SKM-1 treated with dmso at 0.1 percent for 144 hours (cell line): ENCODE measurements around the gene COBL.

Source experiments
- DNase-seq: peaks from one replicate; lab custom pipeline; 2025; ENCODE audit not compliant: unreplicated experiment; lab: John Stamatoyannopoulos, UW

Gene COBL

DNA sequence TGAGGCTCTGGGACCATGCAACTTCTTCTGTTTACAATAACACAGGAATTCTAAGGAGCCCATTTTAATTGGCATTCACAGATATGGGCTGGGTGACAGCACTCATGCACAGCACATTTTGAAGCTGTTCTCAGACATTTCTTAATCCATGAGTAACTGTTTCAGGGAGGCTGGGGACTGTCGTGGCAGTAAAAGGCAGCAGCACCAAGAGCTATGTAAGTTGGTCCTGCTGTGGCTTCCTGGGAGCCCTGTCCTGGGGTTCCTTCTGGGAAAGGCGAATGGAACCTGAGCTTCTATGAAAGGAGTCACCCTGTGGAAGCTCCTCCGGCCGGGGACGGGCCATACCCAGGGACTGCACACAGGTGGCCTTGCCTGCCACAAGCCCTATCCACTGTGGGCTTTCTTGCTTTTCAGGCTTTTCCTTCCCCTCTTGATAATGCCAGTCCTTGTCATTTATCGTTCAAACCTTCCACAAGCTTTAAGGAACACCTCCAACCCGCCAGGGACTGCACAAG is 40.5 kb downstream of the COBL start:
- DNase-seq = no peak

DNA sequence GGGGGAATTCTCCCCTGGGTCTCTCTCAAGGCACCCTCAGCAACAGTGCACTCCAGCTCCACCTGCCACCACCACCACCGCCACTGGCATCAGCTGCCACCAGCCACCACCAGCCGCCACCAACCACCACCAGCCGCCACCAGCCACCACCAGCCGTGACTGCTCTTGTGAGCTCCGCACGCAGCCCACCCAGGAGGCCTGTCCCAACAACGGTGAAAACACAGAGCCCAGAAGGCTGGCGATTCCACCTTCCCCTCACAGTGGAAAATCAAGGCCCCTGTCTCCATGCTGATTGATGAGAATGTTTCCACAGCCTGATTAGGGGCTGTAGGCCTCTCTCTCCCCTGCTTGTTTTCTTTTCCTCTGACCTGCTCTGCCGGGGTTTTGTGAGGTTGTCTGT is 41.1 kb downstream of the COBL start:
- no peak for DNase-seq

DNA sequence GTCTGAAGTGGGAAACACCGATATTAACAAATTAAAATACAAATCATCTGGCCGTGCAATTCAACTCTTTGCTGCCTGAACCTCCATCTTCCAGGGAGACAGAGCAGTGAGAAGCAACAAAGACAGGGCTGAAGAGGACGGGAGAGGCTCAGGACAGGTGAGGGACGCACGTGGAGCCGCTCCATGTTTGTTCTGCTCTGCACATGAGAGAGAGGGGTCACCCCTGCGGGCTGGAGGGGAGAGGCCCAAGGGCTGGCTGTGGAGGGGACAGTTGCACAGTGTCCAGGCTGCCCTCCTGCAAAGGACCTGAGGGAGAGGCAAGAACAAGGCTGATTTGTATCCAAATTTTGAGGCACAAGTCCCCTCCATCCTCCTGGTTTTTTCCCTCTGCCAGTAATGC is 41.7 kb downstream of the COBL start:
- no peak for DNase-seq

DNA sequence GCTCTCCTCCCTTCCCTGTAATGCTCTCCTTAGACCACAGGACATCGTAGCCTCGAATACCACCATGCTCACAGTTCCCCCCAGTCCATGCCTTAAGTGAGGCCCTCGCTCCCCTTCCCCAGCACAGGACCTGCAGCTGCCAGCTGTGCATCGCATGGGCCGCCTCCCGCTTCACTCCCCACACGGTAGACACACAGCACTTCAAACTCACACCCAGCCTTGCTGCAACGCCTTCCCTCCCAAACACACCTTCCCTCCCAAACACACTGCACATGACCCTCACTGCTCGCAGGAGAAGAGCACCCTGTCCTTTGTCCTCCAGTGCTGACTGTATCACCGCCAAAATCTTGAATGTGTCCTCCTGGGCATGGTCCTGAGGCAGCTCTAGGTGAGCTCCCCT is 42.6 kb downstream of the COBL start:
- no peak for DNase-seq

DNA sequence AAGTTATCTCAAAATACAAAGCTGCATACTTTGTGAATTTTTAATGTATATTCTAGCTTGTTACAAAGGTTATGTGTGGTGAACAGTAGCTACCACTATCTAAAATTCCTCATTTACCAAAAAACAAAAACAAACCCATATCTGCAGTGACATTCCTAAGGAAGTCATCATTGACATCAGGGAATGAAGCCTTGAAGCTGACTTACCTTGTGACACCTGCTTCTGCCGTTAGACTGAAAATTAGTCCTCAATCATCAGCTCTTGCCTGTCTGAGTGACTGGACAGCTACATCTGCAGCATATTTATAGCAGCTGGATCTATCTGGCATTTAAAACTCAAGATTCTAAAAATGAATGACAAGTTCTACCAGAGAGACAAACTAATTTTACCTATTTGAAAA is 43.2 kb downstream of the COBL start:
- no peak for DNase-seq

DNA sequence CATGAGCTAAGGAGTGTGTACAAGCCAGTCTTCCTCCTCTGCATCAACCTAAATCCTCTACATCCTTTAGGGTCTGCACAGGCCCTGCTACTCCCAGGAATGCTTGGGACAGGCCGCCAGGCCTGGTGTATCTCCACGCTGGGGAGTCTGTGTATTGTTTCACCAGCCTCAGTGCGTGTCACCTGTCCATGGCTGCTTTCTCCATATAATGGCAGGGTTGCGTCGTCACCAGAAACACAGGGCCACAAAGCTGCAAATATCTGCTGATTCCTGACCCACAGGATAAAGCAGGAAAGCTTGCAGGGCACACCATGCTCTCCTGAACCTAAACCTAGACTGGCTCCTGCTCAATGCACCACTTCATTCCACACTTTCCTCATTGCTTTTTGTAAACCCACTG is 45.6 kb downstream of the COBL start:
- DNase-seq = no peak

DNA sequence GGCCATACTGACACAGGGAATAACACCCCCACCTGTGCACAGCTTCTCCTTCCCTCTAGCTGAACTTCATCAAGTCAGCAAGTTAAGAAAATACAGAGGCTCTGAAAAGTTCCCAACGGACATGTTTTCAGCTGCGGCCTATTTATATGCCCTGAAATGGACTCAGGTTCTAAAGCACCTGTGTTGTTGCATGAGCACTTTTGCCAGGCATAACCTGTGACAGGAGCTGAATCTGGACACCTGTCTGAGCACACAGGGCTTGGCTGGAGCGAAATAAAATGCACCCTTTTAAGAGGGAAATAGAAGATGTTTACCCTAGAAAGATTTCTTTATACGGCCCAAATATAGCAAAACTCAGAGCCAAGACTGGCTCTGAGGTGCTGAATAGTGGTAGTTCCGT is 46.7 kb downstream of the COBL start:
- no peak for DNase-seq

DNA sequence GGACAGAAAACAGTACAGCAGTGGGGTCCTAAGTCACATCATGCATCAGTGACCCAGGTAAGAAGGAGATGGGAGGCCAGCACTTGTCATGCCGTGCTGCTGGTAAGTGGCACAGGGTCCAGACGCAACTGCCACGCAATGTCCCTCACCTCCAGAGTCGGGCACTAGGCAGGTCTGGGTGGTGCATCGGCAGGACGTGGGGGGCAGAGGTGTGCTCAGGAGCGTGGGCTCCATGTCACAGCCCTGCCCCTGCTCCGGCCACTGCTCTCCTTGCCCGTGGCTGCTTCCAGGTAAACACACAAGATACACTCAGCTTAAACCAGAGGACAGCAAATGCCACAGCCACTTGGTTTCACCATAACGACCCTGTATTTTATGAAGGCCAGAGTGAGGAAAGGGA is 47.3 kb downstream of the COBL start:
- DNase-seq = no peak

DNA sequence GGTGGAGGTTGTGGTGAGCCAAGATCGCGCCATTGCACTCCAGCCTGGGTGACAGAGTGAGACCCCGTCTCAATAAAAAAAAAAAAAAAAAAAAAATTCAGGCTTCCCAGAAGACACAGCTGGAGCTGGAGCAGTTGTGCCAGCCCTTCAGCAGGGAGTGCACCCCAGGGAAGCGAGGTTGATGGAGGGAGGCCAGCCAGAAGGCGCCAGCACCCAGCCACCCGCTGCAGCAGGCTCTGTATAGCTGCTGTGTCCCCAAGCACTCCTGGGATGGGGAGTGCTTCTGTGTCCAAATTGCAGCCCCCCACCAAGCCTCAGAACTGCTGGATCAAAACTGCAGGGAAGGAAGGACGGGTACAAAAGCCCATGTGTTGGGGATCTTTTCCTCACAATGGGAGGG is 47.8 kb downstream of the COBL start:
- DNase-seq = no peak

DNA sequence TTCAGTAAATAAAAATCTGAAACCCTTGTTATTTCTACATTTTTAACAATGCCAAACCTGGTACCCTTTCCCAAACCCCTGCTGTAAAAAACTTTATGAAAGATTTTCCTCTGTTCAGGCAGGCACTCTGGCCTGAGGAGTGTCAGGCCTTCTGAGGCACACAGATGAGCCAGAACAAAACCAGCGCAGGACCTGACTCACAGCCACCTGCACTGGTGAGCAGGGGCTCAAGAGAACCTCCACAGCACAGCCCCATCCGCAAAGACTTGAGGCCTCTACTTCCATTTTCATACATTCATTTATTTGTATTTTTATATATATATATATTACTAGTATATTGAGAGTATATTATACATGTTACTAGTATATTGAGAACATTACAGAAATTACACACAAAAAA is 49.4 kb downstream of the COBL start:
- DNase-seq = no peak

DNA sequence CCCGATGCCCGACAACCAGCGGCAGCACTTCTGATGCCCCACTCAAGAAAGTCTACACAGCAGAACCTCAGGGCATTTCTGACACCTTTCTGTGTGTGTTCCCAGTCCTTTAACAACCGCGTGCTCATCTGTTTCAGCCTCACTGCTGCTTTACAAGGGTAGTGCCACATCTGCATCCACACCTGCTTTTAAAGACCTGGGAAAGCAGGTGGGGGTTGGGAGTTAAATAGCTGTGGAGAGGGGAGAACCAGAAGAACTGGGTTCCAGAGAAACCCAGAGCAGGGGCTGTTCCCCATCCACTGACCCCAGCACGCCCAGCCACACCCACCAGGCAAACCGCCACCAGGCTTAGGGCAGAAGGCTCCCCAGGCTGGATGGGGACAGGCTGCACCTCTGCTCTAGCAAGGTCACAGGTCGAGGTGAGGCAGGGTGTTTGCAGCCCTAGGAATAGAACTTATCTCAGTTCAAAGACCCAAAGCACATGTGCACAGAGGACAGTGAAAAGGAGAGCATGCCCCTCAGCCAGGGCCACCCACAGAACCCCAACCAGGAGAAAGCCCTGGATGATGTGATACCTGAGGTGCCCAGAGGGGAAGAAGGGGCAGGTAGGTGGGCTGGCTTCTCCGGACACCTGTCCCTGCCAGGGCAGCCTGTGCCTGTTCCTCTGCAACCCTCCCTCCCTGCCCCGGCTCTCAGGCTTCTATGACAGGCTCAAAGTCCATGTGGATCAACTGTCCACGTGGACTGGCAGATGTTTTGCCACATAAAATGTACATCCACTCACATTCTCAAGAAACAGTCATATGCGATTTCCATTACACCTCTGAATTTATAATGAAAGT is 51.3 kb downstream of the COBL start:
- DNase-seq = no peak

DNA sequence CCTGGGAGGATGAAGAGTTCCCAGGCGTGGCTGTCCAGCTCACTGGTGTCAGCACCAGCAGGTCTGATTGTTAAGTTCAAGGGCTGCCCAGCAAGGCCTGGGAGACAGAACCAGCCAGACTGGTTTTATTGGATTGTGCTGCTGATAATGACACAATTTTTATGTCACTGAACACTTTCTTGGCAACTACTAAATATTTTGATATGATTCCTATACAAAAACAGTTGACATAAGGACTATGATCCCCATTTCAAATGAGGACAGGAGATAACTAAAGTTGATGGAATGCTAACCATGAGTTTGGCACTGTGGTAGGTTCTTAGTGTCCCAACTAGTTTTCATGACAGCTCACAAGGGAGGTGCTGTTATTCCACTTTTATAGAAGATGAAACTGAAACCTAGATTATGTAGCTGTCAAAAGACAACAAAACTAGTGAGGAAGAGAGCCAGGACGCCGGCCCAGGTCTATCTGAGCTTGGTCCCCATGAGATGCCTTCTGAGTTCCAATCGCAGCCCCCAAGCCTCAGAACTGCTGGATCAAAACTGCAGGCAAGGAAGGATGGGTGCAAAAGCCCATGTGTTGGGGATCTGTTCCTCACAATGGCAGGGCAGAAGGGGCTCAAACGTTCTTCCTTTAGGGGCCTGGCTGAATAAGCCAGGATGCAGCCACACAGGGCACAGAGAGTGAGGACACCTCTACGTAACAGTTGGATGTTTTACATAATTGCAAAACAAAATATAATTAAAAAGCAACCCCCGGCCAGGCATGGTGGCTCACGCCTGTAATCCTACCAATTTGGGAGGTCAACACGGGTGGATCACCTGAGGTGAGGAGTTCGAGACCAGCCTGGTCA is 52.8 kb downstream of the COBL start:
- no peak for DNase-seq

DNA sequence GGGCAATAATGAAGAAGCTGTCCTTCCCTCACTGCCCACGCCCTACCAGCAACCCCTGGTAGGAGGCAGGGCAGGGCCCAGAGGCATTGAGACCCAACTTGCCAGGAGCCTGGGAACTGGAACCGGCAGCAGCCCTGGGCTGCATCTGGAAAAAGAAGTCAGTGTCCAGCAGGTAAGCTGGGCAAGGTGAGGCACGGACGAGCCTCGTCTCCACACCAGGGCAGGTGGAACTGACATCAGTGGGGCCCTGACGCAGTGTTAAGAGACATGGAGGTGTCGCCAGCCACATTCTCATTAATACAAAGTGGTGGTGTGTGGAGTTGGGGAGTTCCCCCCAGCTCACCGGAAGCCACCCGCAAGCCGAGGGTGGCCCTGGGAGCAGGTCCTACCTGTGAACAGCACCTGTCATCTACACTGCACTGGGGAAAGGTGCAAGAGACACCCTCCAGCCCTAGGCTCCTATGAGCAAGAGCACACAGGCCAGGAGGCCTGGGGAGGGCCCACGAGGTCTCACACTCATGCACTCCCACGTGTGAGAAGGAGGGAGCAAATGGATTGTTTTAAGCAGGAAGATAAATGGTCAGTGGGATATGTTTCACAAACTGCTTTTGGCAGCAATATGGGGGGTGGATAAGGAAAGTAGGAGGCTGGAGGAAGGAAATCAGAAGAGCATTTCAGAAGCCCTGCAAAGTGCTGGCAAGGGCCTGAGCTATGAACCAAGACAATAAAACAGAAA is 53.6 kb downstream of the COBL start:
- DNase-seq = no peak

DNA sequence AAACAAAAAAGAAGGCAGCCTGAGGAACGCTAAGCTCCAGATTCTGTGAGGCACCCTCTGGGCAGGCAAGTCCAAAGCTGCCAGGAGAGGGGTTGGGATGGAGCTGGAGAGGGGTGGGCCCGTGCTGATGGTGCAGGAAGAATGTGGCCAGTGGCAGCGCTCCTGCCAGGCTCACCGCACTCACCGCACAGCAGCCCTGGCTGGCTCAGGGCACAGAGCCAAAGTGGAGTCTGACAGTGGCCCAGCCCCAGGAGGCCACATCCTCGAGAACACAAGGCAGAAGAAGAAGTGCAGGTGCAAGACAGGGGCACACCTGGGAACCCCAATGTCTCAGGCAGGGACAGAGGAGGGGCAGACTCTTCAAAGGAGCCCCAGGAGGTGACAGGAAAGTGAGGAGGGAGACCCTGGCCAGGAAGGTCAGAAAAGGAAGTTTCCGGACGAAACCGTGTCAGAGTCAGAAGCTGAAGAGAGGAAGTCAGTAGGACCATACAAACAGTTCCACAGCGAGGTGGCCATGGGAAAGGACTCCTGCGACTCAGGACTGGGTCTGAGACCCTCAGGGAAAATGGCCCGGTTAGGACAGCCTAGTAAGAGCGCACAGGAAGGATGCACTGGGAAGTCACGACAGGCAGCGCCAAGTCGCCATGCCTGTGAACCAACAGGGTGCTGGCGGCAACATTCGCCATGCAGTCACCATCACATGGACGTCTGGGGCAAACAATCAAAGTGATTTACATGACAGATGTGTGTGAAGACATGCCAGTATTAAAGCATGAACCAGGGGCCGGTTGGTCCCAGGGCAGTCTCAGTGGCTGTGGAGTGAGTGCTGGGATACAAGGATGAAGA is 54.4 kb downstream of the COBL start:
- DNase-seq = no peak

DNA sequence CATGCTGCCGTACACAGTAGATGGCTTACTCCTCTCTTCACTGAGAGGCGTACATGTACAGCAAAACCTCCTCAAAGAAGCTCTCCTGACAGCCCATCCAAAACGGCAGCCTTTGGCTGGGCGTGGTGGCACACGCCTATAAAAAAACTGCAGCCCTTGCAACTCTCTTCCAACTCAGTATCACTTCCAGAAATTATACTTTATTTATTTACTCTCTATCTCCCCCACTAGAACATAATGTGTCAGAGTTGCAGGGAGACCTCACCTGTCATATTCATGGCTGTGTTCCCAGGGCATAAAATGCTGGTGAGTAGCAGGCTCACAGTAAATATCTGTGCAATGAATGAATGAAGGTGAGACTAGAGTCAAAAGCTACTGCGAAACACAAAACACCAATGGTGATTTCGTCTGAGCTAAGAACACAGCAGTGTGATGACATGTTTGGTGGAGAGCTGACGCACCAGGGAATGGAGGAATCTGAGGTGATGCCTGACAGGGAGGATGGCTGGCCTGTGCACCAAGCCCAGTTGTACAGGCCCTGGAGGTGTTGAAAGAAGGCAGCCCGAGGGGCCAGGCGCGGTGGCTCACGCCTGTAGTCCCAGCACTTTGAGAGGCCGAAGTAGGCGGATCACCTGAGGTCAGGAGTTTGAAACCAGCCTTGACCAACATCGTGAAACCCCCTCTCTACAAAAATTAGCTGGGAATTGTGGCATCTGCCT is 55.3 kb downstream of the COBL start:
- no peak for DNase-seq

DNA sequence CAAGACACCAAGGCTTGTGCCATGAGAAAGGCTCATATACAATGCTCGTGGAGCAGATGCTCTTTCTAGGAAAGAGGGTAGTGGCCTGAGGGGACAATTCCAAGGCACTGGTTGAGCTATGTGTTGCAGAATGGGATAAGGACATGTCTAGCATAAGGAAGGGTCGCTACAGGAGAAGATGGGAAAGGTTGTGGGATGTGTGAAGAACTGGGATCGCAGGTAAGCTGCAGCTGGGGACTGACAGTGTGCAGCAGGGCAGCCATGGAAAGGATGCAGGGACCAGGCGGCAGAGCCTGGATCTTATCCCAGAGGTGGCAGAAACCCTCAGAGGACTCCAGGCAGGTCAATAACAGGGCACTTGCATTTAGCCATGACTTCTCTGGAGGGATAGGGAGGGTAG is 56.1 kb downstream of the COBL start:
- DNase-seq = no peak

DNA sequence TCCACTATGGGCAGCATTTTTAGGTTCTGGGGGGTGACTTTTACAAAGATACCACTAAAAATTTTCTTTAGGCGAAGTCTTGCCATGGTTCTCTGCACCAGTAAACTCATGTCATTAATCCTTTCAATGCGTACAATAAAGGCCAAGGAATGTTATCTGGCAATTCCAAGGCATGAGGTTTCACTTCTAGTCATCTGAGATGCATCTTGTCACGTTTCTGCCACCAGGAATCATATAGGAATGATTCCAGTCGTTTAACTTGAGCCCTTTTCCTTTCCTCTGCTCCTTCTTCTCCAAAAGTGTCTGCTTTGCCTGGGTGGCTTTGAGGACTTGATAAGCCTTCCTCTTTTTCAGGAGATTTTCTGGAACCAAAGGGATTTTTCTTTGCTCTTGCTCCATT is 56.8 kb downstream of the COBL start:
- no peak for DNase-seq

DNA sequence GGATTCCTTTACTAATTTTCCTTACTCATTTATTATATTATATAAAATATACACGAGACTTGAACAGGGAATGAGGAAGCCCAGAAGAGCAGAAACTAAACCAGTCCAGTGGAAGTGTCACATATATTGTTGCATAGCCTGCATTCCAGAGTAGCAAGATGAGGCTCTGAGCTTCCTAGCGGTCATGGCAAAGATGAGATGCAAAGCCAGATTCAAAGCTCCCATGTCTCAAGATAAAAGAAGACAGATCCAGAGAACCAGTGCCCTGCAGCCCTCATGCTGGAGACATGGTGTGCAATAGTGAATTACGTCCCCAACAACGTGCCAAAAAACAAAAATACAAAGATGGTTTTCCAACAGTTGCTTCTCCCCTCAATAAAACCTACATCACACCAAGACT is 59.7 kb downstream of the COBL start:
- DNase-seq = no peak

DNA sequence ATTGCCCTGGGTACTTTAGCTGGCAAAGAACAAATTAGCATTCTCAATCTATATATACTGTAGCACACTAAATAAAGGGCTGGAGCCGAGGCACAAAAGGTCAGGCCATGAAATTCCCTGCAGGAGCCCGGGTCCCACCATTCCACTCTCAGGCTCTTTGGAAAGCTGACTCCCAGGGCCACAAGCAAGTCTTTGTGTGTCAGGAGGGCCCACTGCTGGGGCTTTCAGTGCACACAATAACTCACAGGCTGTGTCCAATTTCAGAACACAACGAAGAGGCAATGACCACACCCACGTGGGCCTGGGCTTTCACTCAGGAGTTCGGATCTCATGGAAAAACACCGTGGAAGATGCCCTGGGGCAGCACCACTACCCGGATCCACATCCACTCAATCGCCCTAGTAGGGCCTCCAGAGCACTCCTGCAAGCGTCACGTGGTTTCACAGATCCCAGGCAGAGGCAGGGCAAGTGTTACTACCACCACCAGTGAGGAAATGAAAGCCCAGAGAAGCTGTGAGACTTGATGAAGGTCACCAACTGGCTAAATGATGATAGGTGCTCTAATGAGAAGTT is 60.3 kb downstream of the COBL start:
- no peak for DNase-seq
